Stimulated activated CD4-positive, alpha-beta T cell treated with anti-CD3 and anti-CD28 coated beads, Interleukin-1b, Interleukin-23, amount 100 ng/mL, for 48 hours (primary cell): Measurements from ENCODE around the gene KCNMA1.

Experiments
- DNase-seq: peaks from one replicate; pipeline ENCODE4 v3.0.0-alpha.2; 2020

Gene KCNMA1

GRCh38 chr10:77631241-77631640, 6.4 kb downstream of the KCNMA1 start:
- no peak for DNase-seq

- DNase-seq, result no peak
Observed at GRCh38 chr10:77630507-77630848, 7.1 kb downstream of the KCNMA1 start.

GRCh38 chr10:77629775-77630506, 7.7 kb downstream of the KCNMA1 start:
- no peak for DNase-seq

- DNase-seq, result no peak
Observed at GRCh38 chr10:77628906-77629730, 8.5 kb downstream of the KCNMA1 start.

GRCh38 chr10:77626266-77626935, 11.2 kb downstream of the KCNMA1 start:
- no peak for DNase-seq

- DNase-seq, result no peak
Observed at GRCh38 chr10:77625379-77625778, 12.2 kb downstream of the KCNMA1 start.

- DNase-seq, result no peak
Observed at GRCh38 chr10:77622889-77623291, 14.7 kb downstream of the KCNMA1 start.

- no peak for DNase-seq
Observed at GRCh38 chr10:77620731-77621130, 16.9 kb downstream of the KCNMA1 start.

- no peak for DNase-seq
Observed at GRCh38 chr10:77619964-77620703, 17.5 kb downstream of the KCNMA1 start.

- DNase-seq, result no peak
Observed at GRCh38 chr10:77618117-77618516, 19.5 kb downstream of the KCNMA1 start.

- DNase-seq, result no peak
Observed at GRCh38 chr10:77616766-77617165, 20.8 kb downstream of the KCNMA1 start.

GRCh38 chr10:77614778-77615625, 22.6 kb downstream of the KCNMA1 start:
- DNase-seq, result no peak

GRCh38 chr10:77613476-77614130, 24.0 kb downstream of the KCNMA1 start:
- DNase-seq, result no peak

GRCh38 chr10:77611670-77612069, 25.9 kb downstream of the KCNMA1 start:
- no peak for DNase-seq

GRCh38 chr10:77611221-77611620, 26.4 kb downstream of the KCNMA1 start:
- no peak for DNase-seq

- DNase-seq, result no peak
Observed at GRCh38 chr10:77609781-77610272, 27.8 kb downstream of the KCNMA1 start.

GRCh38 chr10:77608281-77608680, 29.3 kb downstream of the KCNMA1 start:
- DNase-seq, result no peak

GRCh38 chr10:77606751-77607150, 30.9 kb downstream of the KCNMA1 start:
- no peak for DNase-seq

- DNase-seq, result no peak
Observed at GRCh38 chr10:77605466-77605865, 32.1 kb downstream of the KCNMA1 start.

GRCh38 chr10:77604941-77605351, 32.7 kb downstream of the KCNMA1 start:
- no peak for DNase-seq

GRCh38 chr10:77604063-77604462, 33.5 kb downstream of the KCNMA1 start:
- DNase-seq, result no peak
